GM20431 (cell line): ENCODE measurements around the gene HCRTR2.
"Not testable (repeated sequence)": the region's sequence is repeated elsewhere in the genome, so short reads cannot be mapped to it uniquely, and the experiment has no call there.

Source experiments
- in situ Hi-C: fragments of 300-500 bp; cut with MseI, MboI; formaldehyde crosslinking; loops from one replicate; pipeline ENCODE4 v1.15.0; 2020; ENCODE audit warnings: low sequenced_read_pairs; ENCODE audit not compliant: unreplicated experiment

The HCRTR2 gene

GRCh38 chr6:55210952-55211351 is 36.6 kb downstream of the HCRTR2 start:
- in situ Hi-C loops: no loop called here

- in situ Hi-C loops: no loop called here
Measured at GRCh38 chr6:55212156-55212555, 37.8 kb downstream of the HCRTR2 start.

- in situ Hi-C loops: no loop called here
Measured at GRCh38 chr6:55220961-55221360, 46.6 kb downstream of the HCRTR2 start.

GRCh38 chr6:55227862-55228261 is 53.5 kb downstream of the HCRTR2 start:
- in situ Hi-C loops: no loop called here

GRCh38 chr6:55239099-55239498 is 64.8 kb downstream of the HCRTR2 start:
- in situ Hi-C loops: no loop called here

- in situ Hi-C loops: not testable (repeated sequence)
Measured at GRCh38 chr6:55240975-55241605, 66.8 kb downstream of the HCRTR2 start.

- in situ Hi-C loops: no loop called here
Measured at GRCh38 chr6:55250400-55250799, 76.1 kb downstream of the HCRTR2 start.

GRCh38 chr6:55255113-55255512 is 80.8 kb downstream of the HCRTR2 start:
- in situ Hi-C loops: no loop called here

GRCh38 chr6:55260181-55260580 is 85.9 kb downstream of the HCRTR2 start:
- in situ Hi-C loops: no loop called here

GRCh38 chr6:55265409-55266114 is 91.2 kb downstream of the HCRTR2 start:
- in situ Hi-C loops: no loop called here

- in situ Hi-C loops: no loop called here
Measured at GRCh38 chr6:55266896-55267295, 92.6 kb downstream of the HCRTR2 start.

- in situ Hi-C loops: loop anchor here (25.0 kb wide), 1 partner anchor 685 kb away; no protein-coding TSS in a partner anchor
Measured at GRCh38 chr6:55276745-55277530, 102.6 kb downstream of the HCRTR2 start.

- in situ Hi-C loops: loop anchor here (25.0 kb wide), 1 partner anchor 685 kb away; no protein-coding TSS in a partner anchor
Measured at GRCh38 chr6:55277646-55278045, 103.3 kb downstream of the HCRTR2 start.

GRCh38 chr6:55281215-55281614 is 106.9 kb downstream of the HCRTR2 start:
- in situ Hi-C loops: loop anchor here (25.0 kb wide), 1 partner anchor 681 kb away; no protein-coding TSS in a partner anchor

GRCh38 chr6:55282115-55282514 is 107.8 kb downstream of the HCRTR2 start:
- in situ Hi-C loops: loop anchor here (25.0 kb wide), 1 partner anchor 680 kb away; no protein-coding TSS in a partner anchor

GRCh38 chr6:55286824-55287223 is 112.5 kb downstream of the HCRTR2 start:
- in situ Hi-C loops: loop anchor here (25.0 kb wide), 1 partner anchor 675 kb away; no protein-coding TSS in a partner anchor

GRCh38 chr6:55290736-55291135 is 116.4 kb downstream of the HCRTR2 start:
- in situ Hi-C loops: loop anchor here (25.0 kb wide), 1 partner anchor 672 kb away; no protein-coding TSS in a partner anchor

- in situ Hi-C loops: loop anchor here (25.0 kb wide), 1 partner anchor 669 kb away; no protein-coding TSS in a partner anchor
Measured at GRCh38 chr6:55293116-55293515, 118.8 kb downstream of the HCRTR2 start.

- in situ Hi-C loops: loop anchor here (25.0 kb wide), 1 partner anchor 665 kb away; no protein-coding TSS in a partner anchor
Measured at GRCh38 chr6:55297214-55297613, 122.9 kb downstream of the HCRTR2 start.

- in situ Hi-C loops: loop anchor here (25.0 kb wide), 1 partner anchor 663 kb away; no protein-coding TSS in a partner anchor
Measured at GRCh38 chr6:55299286-55299985, 125.1 kb downstream of the HCRTR2 start.
